Measurements from ENCODE around the gene NOX4.
A peak's percentile ranks its signal among the peaks of the same experiment; 100 is the strongest.

Gene NOX4

DNA sequence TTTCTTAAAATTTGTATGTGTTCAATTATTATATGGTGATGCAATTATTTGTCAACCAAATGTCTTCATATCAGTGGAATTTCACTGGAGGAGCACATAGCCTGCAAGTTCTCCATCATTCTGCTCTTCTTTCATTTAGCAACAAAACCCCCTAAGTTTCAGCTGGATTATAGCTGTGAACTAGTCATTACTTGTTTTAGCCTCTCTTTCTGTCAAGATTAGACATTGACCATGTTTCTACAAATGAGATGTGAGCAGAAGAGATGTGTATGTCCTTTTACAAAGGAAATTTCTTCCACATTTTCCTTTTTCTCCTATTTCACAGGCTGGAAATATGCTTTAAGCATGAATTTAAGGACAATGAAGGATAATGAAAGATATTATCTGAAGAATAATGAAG, 9.2 kb upstream of the NOX4 start:
- TF ChIP-seq, protein P1, sequence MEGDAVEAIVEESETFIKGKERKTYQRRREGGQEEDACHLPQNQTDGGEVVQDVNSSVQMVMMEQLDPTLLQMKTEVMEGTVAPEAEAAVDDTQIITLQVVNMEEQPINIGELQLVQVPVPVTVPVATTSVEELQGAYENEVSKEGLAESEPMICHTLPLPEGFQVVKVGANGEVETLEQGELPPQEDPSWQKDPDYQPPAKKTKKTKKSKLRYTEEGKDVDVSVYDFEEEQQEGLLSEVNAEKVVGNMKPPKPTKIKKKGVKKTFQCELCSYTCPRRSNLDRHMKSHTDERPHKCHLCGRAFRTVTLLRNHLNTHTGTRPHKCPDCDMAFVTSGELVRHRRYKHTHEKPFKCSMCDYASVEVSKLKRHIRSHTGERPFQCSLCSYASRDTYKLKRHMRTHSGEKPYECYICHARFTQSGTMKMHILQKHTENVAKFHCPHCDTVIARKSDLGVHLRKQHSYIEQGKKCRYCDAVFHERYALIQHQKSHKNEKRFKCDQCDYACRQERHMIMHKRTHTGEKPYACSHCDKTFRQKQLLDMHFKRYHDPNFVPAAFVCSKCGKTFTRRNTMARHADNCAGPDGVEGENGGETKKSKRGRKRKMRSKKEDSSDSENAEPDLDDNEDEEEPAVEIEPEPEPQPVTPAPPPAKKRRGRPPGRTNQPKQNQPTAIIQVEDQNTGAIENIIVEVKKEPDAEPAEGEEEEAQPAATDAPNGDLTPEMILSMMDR (conservative IDR thresholded peaks at IDR 0.05; ENCODE audit: control insufficient read depth, insufficient read depth, low read depth, low read length) = no peak
- no peak for DNase-seq (ENCODE audit: low read depth)

GRCh38 chr11:89498845-89499448, 7.8 kb upstream of the NOX4 start:
- TF ChIP-seq, protein P1 (conservative IDR thresholded peaks at IDR 0.05; ENCODE audit: control insufficient read depth, insufficient read depth, low read depth, low read length) = peak; percentile 16
- no peak for DNase-seq (ENCODE audit: low read depth)
- no peak overlapping the region for H3K4me3 ChIP-seq (ENCODE audit: control insufficient read depth, low read depth, low read length)

More for the DNA sequence above, 9.2 kb upstream of the NOX4 start:
- no peak overlapping the region for H3K4me3 ChIP-seq (ENCODE audit: control insufficient read depth, low read depth, low read length)

DNA sequence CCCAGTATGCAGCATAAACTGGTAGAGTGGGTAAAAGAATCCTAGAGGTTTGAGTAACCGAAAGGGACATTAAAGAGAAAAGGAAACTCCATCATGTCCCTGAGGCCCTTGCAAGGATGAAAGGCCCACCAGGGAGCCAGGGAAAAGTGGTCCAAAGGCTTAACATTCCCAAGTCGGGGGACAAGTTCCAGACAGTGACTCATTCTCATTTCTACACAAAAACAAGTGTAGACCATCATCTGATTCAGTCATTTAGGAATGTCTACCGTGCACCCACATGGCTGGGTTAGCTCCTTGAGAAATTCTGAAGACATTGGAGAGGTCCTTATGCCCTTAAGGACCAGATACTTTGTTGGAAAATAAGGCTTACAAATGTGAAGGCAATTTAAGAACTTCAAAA, 4.8 kb upstream of the NOX4 start:
- H3K4me3 ChIP-seq (ENCODE audit: control insufficient read depth, low read depth, low read length) = no peak overlapping the region
- TF ChIP-seq, protein P1 (conservative IDR thresholded peaks at IDR 0.05; ENCODE audit: control insufficient read depth, insufficient read depth, low read depth, low read length) = no peak
- peak; percentile 82 for DNase-seq (ENCODE audit: low read depth)

- TF ChIP-seq, protein P1 (conservative IDR thresholded peaks at IDR 0.05; ENCODE audit: control insufficient read depth, insufficient read depth, low read depth, low read length) = no peak
- H3K4me3 ChIP-seq (ENCODE audit: control insufficient read depth, low read depth, low read length) = no peak overlapping the region
- DNase-seq (ENCODE audit: low read depth) = no peak
Measured at GRCh38 chr11:89493431-89493830, 2.3 kb upstream of the NOX4 start.

GRCh38 chr11:89490602-89490980, 584 bp downstream of the NOX4 start:
- TF ChIP-seq, protein P1 (conservative IDR thresholded peaks at IDR 0.05; ENCODE audit: control insufficient read depth, insufficient read depth, low read depth, low read length) = no peak
- peak overlapping the region; percentile 48 for H3K4me3 ChIP-seq (ENCODE audit: control insufficient read depth, low read depth, low read length)
- DNase-seq (ENCODE audit: low read depth) = no peak

DNA sequence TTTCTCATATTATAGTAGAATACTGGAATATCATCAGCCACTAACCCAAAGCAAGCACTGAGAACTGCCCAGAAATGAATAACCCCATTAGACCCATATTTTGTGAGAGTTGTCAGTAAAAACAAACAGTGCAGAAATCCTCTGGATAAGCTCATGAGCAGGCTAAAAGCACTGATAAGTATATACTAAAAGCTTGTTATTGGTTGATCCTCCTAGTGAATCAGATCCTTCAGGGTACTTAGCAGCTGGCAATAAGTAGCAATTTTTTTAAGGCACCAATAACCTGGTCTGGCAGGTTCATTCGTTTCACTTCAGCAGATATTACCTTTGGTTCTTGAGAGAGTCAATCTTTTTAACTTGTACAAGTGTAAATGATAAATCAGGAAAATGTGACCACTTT, 1.2 kb downstream of the NOX4 start:
- DNase-seq (ENCODE audit: low read depth) = no peak
- TF ChIP-seq, protein P1 (conservative IDR thresholded peaks at IDR 0.05; ENCODE audit: control insufficient read depth, insufficient read depth, low read depth, low read length) = no peak
- H3K4me3 ChIP-seq (ENCODE audit: control insufficient read depth, low read depth, low read length) = no peak overlapping the region

- TF ChIP-seq, protein P1 (conservative IDR thresholded peaks at IDR 0.05; ENCODE audit: control insufficient read depth, insufficient read depth, low read depth, low read length) = no peak
- peak; percentile 25 for DNase-seq (ENCODE audit: low read depth)
- H3K4me3 ChIP-seq (ENCODE audit: control insufficient read depth, low read depth, low read length) = no peak overlapping the region
Measured at GRCh38 chr11:89487016-89487415, 4.2 kb downstream of the NOX4 start.
